ENCODE data around the gene TMIGD3. TPM values are rescaled to one million over a fixed set of nuclear protein-coding genes. Genes with fewer than 3 reads are reported as not detected.

The TMIGD3 gene
- total RNA-seq, 2 experiments from 2014 or later, result not detected

- intact Hi-C loops (cut with DNase I, micrococcal nuclease), result loop anchor here in 1 of 2 experiments (5.0 kb wide), 1 partner anchor 283 kb away; the partner anchor contains the start of gene DDX20
- CTCF ChIA-PET, result interaction anchor here (0.6 to 9.6 kb wide), 6 partner anchors 33 to 280 kb away, joined by 3 to 71 read pairs (median 4); partner anchors contain the start of gene INKA2
- Mint-ChIP-seq H3K36me3 (ENCODE audit: low read depth) (peaks cover 20% of the 10 kb centered on the region), H3K27me3 (no peaks in the 10 kb centered on the region), H3K4me1 (peaks cover 55% of the 10 kb centered on the region), H3K4me3 (peak overlapping the region; percentile 72), H3K27ac (peak overlapping the region; percentile 92), H3K9me3 (ENCODE audit: low read depth) (no peaks in the 10 kb centered on the region)
- POLR2A ChIA-PET, result interaction anchor here (0.7 kb wide), 1 partner anchor 21 kb away, joined by 3 read pairs; no protein-coding TSS in a partner anchor
- no peak for ATAC-seq
- DNase-seq, result no peak
Observed at GRCh38 chr1:111474521-111474920, 28.9 kb downstream of the TMIGD3 start.

GRCh38 chr1:111474106-111474505, 29.3 kb downstream of the TMIGD3 start:
- Mint-ChIP-seq H3K36me3 (ENCODE audit: low read depth) (peaks cover 20% of the 10 kb centered on the region), H3K4me3 (peak overlapping the region; percentile 72), H3K27me3 (no peaks in the 10 kb centered on the region), H3K27ac (peak overlapping the region; percentile 92), H3K4me1 (peaks cover 55% of the 10 kb centered on the region), H3K9me3 (ENCODE audit: low read depth) (no peaks in the 10 kb centered on the region)
- intact Hi-C loops (cut with DNase I, micrococcal nuclease), result loop anchor here in 1 of 2 experiments (5.0 kb wide), 1 partner anchor 283 kb away; the partner anchor contains the start of gene DDX20
- ATAC-seq (no peak), DNase-seq (no peak)
- CTCF ChIA-PET, result interaction anchor here (0.7 to 9.6 kb wide), 4 partner anchors 24 to 253 kb away, joined by 3 to 71 read pairs (median 9); no protein-coding TSS in a partner anchor
- POLR2A ChIA-PET, result interaction anchor here (0.7 kb wide), 1 partner anchor 21 kb away, joined by 3 read pairs; no protein-coding TSS in a partner anchor

- Mint-ChIP-seq H3K4me3 (no peak overlapping the region), H3K36me3 (ENCODE audit: low read depth) (peaks cover 10% of the 10 kb centered on the region), H3K4me1 (peaks cover 40% of the 10 kb centered on the region), H3K27ac (no peak overlapping the region), H3K27me3 (no peaks in the 10 kb centered on the region), H3K9me3 (ENCODE audit: low read depth) (no peaks in the 10 kb centered on the region)
- intact Hi-C loops (cut with DNase I, micrococcal nuclease), result loop anchor here (1.0 to 5.0 kb wide), 3 partner anchors 22 to 286 kb away; partner anchors contain the start of genes ATP5PB (in 2 of the 2), WDR77 (in 2 of the 2) and DDX20 (in 1 of the 2)
- DNase-seq (no peak), ATAC-seq (no peak)
- ChIA-PET CTCF (interaction anchor here (0.6 to 1.7 kb wide), 2 partner anchors 10 to 37 kb away, joined by 4 to 5 read pairs; no protein-coding TSS in a partner anchor), POLR2A (interaction anchor here (0.6 to 0.7 kb wide), 2 partner anchors 26 to 257 kb away, joined by 3 read pairs; no protein-coding TSS in a partner anchor)
Observed at GRCh38 chr1:111471538-111471937, 31.9 kb downstream of the TMIGD3 start.

DNA sequence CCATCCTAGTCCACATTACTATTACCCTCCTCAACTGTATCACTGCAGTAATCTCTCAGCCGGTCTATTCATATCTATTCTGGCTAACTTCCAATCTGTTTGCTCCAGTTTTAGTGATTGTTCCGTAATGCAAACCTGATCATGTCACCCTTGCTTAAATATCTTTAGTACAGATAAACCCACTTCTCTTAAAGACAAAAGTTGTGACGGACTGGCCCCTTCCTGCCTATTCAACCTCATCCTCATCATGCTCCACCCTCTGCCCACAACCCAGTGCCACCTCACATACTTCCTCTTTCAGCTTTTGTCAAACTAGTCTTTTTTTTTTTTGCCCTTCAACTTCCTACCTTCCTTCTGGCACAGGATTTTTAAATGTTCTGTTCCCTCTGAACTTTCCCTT, 32.4 kb downstream of the TMIGD3 start:
- Mint-ChIP-seq H3K27me3 (no peaks in the 10 kb centered on the region), H3K4me3 (no peak overlapping the region), H3K27ac (no peak overlapping the region), H3K36me3 (ENCODE audit: low read depth) (peaks cover 10% of the 10 kb centered on the region), H3K4me1 (peaks cover 35% of the 10 kb centered on the region), H3K9me3 (ENCODE audit: low read depth) (no peaks in the 10 kb centered on the region)
- DNase-seq (peak; percentile 76), ATAC-seq (peak; percentile 82)
- ChIA-PET CTCF (interaction anchor here (0.6 to 1.7 kb wide), 2 partner anchors 10 to 37 kb away, joined by 4 to 5 read pairs; no protein-coding TSS in a partner anchor), POLR2A (interaction anchor here (0.6 kb wide), 2 partner anchors 10 to 23 kb away, joined by 3 read pairs; no protein-coding TSS in a partner anchor)
- intact Hi-C loops (cut with DNase I, micrococcal nuclease), result loop anchor here (1.0 to 5.0 kb wide), 3 partner anchors 22 to 286 kb away; partner anchors contain the start of genes ATP5PB (in 2 of the 2), WDR77 (in 2 of the 2) and DDX20 (in 1 of the 2)

- no peak for DNase-seq
- peaks cover 31% of the 10 kb centered on the region for H3K4me1 Mint-ChIP-seq
- CTCF ChIA-PET, result interaction anchor here (1.7 kb wide), 1 partner anchor 38 kb away, joined by 5 read pairs; no protein-coding TSS in a partner anchor
- no peak for ATAC-seq
- intact Hi-C loops (cut with DNase I, micrococcal nuclease), result loop anchor here in 1 of 2 experiments (2.0 to 5.0 kb wide), 2 partner anchors 22 to 287 kb away; partner anchors contain the start of genes ATP5PB, DDX20 and WDR77
- H3K4me3 Mint-ChIP-seq, result no peak overlapping the region
- no peak overlapping the region for H3K27ac Mint-ChIP-seq
- H3K27me3 Mint-ChIP-seq, result no peaks in the 10 kb centered on the region
- POLR2A ChIA-PET, result interaction anchor here (0.6 to 0.7 kb wide), 3 partner anchors 10 to 244 kb away, joined by 3 read pairs; no protein-coding TSS in a partner anchor
- H3K9me3 Mint-ChIP-seq (ENCODE audit: low read depth), result no peaks in the 10 kb centered on the region
- H3K36me3 Mint-ChIP-seq (ENCODE audit: low read depth), result peaks cover 10% of the 10 kb centered on the region
Observed at GRCh38 chr1:111470596-111470995, 32.8 kb downstream of the TMIGD3 start.

DNA sequence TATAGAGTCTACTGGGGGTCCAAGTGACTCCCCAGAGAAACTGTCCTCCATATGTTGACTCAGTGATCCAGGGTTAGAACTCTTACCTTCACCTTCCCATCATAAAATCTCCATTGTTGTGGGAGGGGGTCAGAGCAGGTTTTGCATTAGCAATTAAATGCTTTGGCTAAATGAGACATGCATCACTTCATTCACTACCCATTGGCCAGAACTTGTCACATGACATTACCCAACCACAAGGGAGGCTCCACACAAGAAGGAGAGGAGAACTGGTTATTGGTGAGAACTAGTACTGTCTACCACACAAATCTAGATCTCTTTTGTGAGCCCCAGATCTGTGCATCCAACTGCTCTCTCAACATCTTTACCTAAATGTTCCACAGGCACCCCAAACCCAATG, 33.9 kb downstream of the TMIGD3 start:
- Mint-ChIP-seq H3K4me3 (no peak overlapping the region), H3K36me3 (ENCODE audit: low read depth) (peaks cover 14% of the 10 kb centered on the region), H3K27me3 (no peaks in the 10 kb centered on the region), H3K27ac (no peak overlapping the region), H3K9me3 (ENCODE audit: low read depth) (no peaks in the 10 kb centered on the region), H3K4me1 (peaks cover 25% of the 10 kb centered on the region)
- DNase-seq (no peak), ATAC-seq (no peak)
- intact Hi-C loops (cut with DNase I, micrococcal nuclease), result no loop called here
- POLR2A ChIA-PET, result interaction anchor here (0.7 kb wide), 1 partner anchor 476 kb away, joined by 3 read pairs; no protein-coding TSS in a partner anchor
- CTCF ChIA-PET, result interaction anchor here (1.7 kb wide), 1 partner anchor 299 kb away, joined by 5 read pairs; no protein-coding TSS in a partner anchor

DNA sequence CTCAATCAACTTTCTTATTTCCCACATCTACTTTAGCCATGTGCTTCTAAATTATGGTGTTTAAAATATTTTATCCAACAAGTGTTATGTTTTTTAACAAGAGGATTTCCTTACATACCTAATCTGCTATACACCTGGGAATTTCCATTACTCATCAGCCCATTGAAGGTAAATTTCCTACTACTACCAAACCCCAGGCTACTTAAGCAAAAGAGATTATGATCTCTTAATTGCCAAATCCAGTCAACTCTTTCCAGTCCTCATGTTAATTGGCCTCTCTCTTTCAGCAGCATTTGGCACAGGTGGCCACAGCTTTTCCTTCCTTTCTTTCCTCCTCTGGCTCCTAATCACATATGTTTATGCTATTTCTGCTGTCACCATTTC, 34.7 kb downstream of the TMIGD3 start:
- no peak for ATAC-seq
- H3K36me3 Mint-ChIP-seq (ENCODE audit: low read depth), result peaks cover 14% of the 10 kb centered on the region
- H3K4me1 Mint-ChIP-seq, result peaks cover 20% of the 10 kb centered on the region
- H3K27ac Mint-ChIP-seq, result no peak overlapping the region
- intact Hi-C loops (cut with DNase I, micrococcal nuclease), result no loop called here
- no peak overlapping the region for H3K4me3 Mint-ChIP-seq
- H3K27me3 Mint-ChIP-seq, result no peaks in the 10 kb centered on the region
- ChIA-PET POLR2A (interaction anchor here (0.6 kb wide), 1 partner anchor 242 kb away, joined by 3 read pairs; the partner anchor contains the start of gene CHI3L2), CTCF (interaction anchor here (1.0 to 1.7 kb wide), 2 partner anchors 196 to 300 kb away, joined by 3 to 5 read pairs; no protein-coding TSS in a partner anchor)
- DNase-seq, result no peak
- H3K9me3 Mint-ChIP-seq (ENCODE audit: low read depth), result no peaks in the 10 kb centered on the region

DNA sequence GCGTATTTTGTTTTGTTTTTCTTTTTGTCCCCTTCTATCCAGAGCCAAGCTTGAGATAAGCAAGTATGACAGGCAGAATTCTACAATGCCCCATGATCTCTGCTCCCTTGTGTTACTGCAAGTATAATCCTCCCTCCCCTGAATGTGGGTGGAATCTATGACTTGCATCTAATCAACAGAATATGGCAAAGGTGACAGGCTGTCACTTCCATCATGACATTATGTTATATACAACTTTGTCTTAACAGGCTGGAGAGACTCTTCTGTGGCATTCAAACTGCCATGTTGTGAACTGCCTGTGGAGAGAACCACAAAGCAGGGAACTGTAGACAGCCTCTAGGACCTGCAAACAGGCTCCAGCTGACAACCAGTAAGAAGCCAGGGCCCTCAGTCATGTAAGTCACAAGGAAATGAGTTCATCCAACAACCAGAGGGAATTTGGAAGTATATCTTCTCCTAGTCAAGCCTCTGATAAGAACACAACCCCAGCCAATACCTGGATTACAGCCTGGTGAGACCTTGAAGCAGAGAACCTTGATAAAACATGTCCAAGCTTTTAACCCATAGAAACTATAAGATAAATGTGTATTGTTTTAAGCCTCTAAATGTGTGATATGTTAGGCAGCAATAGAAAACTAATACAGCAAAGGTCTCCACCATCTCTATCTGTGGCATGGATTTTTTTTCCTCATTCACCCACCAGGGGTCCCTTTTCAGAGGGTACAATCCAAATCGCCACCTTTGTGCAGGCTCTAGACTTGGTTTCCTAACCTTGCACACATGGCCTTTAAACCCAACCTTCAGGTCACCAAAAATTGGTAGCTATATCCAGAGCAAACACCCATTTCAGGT, 35.3 kb downstream of the TMIGD3 start:
- intact Hi-C loops (cut with DNase I, micrococcal nuclease), result no loop called here
- H3K4me3 Mint-ChIP-seq, result no peak overlapping the region
- H3K27me3 Mint-ChIP-seq, result no peaks in the 10 kb centered on the region
- CTCF ChIA-PET, result interaction anchor here (0.8 to 1.7 kb wide), 3 partner anchors 40 to 301 kb away, joined by 3 to 5 read pairs (median 3); no protein-coding TSS in a partner anchor
- no peak overlapping the region for H3K27ac Mint-ChIP-seq
- DNase-seq (no peak), ATAC-seq (no peak)
- H3K36me3 Mint-ChIP-seq (ENCODE audit: low read depth), result peaks cover 18% of the 10 kb centered on the region
- no peaks in the 10 kb centered on the region for H3K9me3 Mint-ChIP-seq (ENCODE audit: low read depth)
- POLR2A ChIA-PET, result interaction anchor here (0.6 kb wide), 1 partner anchor 241 kb away, joined by 3 read pairs; the partner anchor contains the start of gene CHI3L2
- peaks cover 22% of the 10 kb centered on the region for H3K4me1 Mint-ChIP-seq

- H3K27ac Mint-ChIP-seq, result no peak overlapping the region
- H3K27me3 Mint-ChIP-seq, result no peaks in the 10 kb centered on the region
- no peak overlapping the region for H3K4me3 Mint-ChIP-seq
- DNase-seq, result no peak
- intact Hi-C loops (cut with DNase I, micrococcal nuclease), result no loop called here
- no peaks in the 10 kb centered on the region for H3K9me3 Mint-ChIP-seq (ENCODE audit: low read depth)
- H3K4me1 Mint-ChIP-seq, result peaks cover 13% of the 10 kb centered on the region
- ChIA-PET POLR2A (no interaction called here), CTCF (interaction anchor here (1.1 to 1.4 kb wide), 3 partner anchors 9 to 301 kb away, joined by 3 to 4 read pairs (median 3); no protein-coding TSS in a partner anchor)
- ATAC-seq, result no peak
- H3K36me3 Mint-ChIP-seq (ENCODE audit: low read depth), result peaks cover 24% of the 10 kb centered on the region
Observed at GRCh38 chr1:111466480-111466879, 37.0 kb downstream of the TMIGD3 start.

GRCh38 chr1:111465754-111466153, 37.7 kb downstream of the TMIGD3 start:
- H3K4me3 Mint-ChIP-seq, result no peak overlapping the region
- ATAC-seq, result no peak
- intact Hi-C loops (cut with DNase I, micrococcal nuclease), result no loop called here
- no peak for DNase-seq
- peaks cover 13% of the 10 kb centered on the region for H3K4me1 Mint-ChIP-seq
- ChIA-PET CTCF (interaction anchor here (0.8 to 1.4 kb wide), 6 partner anchors 10 to 302 kb away, joined by 3 to 4 read pairs (median 3); no protein-coding TSS in a partner anchor), POLR2A (interaction anchor here (0.6 kb wide), 1 partner anchor 619 kb away, joined by 3 read pairs; no protein-coding TSS in a partner anchor)
- peaks cover 26% of the 10 kb centered on the region for H3K36me3 Mint-ChIP-seq (ENCODE audit: low read depth)
- H3K27me3 Mint-ChIP-seq, result no peaks in the 10 kb centered on the region
- no peak overlapping the region for H3K27ac Mint-ChIP-seq
- H3K9me3 Mint-ChIP-seq (ENCODE audit: low read depth), result no peaks in the 10 kb centered on the region
